MCF 10A (cell line): ENCODE measurements around the gene LGI4. TPM values are rescaled to one million over a fixed set of nuclear protein-coding genes. Genes with fewer than 3 reads are reported as not detected.

ENCODE experiments used
- BruUV-seq: library from RNA; stranded (reverse); fragments of 400-500 nt; replicated peaks from 2 replicates; lab custom pipeline; 2021; lab: Mats Ljungman, UMichigan
- CTCF ChIA-PET: fragments of 300-600 bp; sonication (Branson Sonifier 250); formaldehyde crosslinking; extraction: SDS; loops from one replicate; lab custom pipeline; 2021; ENCODE audit warnings: antibody characterized with exemption, inconsistent platforms; lab: Yijun Ruan, JAX
- POLR2A ChIA-PET: fragments of 300-600, 350-650 bp; sonication (Branson Sonifier 250); formaldehyde crosslinking; extraction: SDS; loops from one replicate; lab custom pipeline; 2020; ENCODE audit warnings: antibody characterized with exemption, inconsistent platforms; lab: Yijun Ruan, JAX
- DNase-seq: peaks from one replicate; pipeline ENCODE4 v3.0.0-alpha.2; 2018; ENCODE audit not compliant: unreplicated experiment
- H3K27ac Mint-ChIP-seq: one replicate; pipeline ENCODE4 v1.8.0; 2022; ENCODE audit warnings: mild to moderate bottlenecking, low read depth, mixed read lengths; ENCODE audit not compliant: unreplicated experiment
- H3K27me3 Mint-ChIP-seq: one replicate; pipeline ENCODE4 v1.8.0; 2022; ENCODE audit warnings: mixed read lengths; ENCODE audit not compliant: insufficient read depth, unreplicated experiment
- H3K36me3 Mint-ChIP-seq: one replicate; pipeline ENCODE4 v1.8.0; 2022; ENCODE audit warnings: mild to moderate bottlenecking, moderate library complexity, mixed read lengths; ENCODE audit not compliant: insufficient read depth, unreplicated experiment
- H3K4me1 Mint-ChIP-seq: one replicate; pipeline ENCODE4 v1.8.0; 2022; ENCODE audit warnings: mixed read lengths; ENCODE audit not compliant: insufficient read depth, unreplicated experiment
- H3K4me3 Mint-ChIP-seq: one replicate; pipeline ENCODE4 v1.8.0; 2022; ENCODE audit warnings: mild to moderate bottlenecking, moderate library complexity, mixed read lengths; ENCODE audit not compliant: unreplicated experiment
- H3K9me3 Mint-ChIP-seq: one replicate; pipeline ENCODE4 v1.8.0; 2022; ENCODE audit warnings: mixed read lengths; ENCODE audit not compliant: unreplicated experiment
- intact Hi-C: fragments of 100-400 bp; cut with micrococcal nuclease; formaldehyde crosslinking; loops from 2 replicates; pipeline ENCODE4 v1.14.1; 2022
- total RNA-seq: library from RNA; stranded (reverse); gene quantifications from 2 replicates; pipeline ENCODE4 v1.2.3, GENCODE V29; 2022
- TF ChIP-seq, protein P1 (sequence below): fragments of 200-600 bp; IDR thresholded peaks from one replicate; pipeline ENCODE4 v1.8.0; 2022; ENCODE audit warnings: antibody characterized with exemption, mild to moderate bottlenecking; ENCODE audit not compliant: unreplicated experiment

LGI4 gene
- total RNA-seq, 1 experiment from 2014 or later = not detected

DNA sequence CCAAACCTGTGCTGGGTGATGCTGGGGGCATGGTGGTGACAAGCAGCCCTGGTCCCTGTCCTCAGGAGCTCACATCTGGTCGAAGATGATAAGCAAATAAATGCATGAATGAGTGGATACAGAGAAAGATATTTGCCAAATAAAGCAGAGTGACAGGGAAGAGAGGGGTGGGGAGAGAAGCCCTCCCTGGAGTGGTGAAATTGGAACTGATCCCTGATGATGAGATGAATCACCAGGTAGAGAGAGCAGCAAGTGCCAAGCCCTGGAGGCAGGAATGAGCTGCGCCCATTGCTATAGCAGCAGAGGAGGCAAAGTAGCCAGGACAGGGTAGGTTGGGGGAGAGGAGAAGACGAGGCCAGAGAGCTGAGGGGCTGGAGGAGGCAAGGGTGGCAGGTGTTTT lies 33.3 kb upstream of the LGI4 start:
- H3K27ac Mint-ChIP-seq = peak overlapping the region; percentile 40
- H3K36me3 Mint-ChIP-seq = peaks cover 23% of the 10 kb centered on the region
- BruUV-seq = no TSS peak
- no peak overlapping the region for H3K4me3 Mint-ChIP-seq
- POLR2A ChIA-PET = interaction anchor here (0.7 to 1.1 kb wide), 5 partner anchors 10 to 946 kb away, joined by 3 to 5 read pairs (median 3); no protein-coding TSS in a partner anchor
- peaks cover 14% of the 10 kb centered on the region for H3K9me3 Mint-ChIP-seq
- DNase-seq = peak; percentile 93
- intact Hi-C loops = no loop called here
- H3K27me3 Mint-ChIP-seq = no peaks in the 10 kb centered on the region
- peaks cover 24% of the 10 kb centered on the region for H3K4me1 Mint-ChIP-seq
- TF ChIP-seq, protein P1, sequence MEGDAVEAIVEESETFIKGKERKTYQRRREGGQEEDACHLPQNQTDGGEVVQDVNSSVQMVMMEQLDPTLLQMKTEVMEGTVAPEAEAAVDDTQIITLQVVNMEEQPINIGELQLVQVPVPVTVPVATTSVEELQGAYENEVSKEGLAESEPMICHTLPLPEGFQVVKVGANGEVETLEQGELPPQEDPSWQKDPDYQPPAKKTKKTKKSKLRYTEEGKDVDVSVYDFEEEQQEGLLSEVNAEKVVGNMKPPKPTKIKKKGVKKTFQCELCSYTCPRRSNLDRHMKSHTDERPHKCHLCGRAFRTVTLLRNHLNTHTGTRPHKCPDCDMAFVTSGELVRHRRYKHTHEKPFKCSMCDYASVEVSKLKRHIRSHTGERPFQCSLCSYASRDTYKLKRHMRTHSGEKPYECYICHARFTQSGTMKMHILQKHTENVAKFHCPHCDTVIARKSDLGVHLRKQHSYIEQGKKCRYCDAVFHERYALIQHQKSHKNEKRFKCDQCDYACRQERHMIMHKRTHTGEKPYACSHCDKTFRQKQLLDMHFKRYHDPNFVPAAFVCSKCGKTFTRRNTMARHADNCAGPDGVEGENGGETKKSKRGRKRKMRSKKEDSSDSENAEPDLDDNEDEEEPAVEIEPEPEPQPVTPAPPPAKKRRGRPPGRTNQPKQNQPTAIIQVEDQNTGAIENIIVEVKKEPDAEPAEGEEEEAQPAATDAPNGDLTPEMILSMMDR = no peak
- CTCF ChIA-PET = interaction anchor here (0.6 to 1.1 kb wide), 5 partner anchors 9 to 151 kb away, joined by 3 to 4 read pairs (median 3); partner anchors contain the start of gene FXYD3

DNA sequence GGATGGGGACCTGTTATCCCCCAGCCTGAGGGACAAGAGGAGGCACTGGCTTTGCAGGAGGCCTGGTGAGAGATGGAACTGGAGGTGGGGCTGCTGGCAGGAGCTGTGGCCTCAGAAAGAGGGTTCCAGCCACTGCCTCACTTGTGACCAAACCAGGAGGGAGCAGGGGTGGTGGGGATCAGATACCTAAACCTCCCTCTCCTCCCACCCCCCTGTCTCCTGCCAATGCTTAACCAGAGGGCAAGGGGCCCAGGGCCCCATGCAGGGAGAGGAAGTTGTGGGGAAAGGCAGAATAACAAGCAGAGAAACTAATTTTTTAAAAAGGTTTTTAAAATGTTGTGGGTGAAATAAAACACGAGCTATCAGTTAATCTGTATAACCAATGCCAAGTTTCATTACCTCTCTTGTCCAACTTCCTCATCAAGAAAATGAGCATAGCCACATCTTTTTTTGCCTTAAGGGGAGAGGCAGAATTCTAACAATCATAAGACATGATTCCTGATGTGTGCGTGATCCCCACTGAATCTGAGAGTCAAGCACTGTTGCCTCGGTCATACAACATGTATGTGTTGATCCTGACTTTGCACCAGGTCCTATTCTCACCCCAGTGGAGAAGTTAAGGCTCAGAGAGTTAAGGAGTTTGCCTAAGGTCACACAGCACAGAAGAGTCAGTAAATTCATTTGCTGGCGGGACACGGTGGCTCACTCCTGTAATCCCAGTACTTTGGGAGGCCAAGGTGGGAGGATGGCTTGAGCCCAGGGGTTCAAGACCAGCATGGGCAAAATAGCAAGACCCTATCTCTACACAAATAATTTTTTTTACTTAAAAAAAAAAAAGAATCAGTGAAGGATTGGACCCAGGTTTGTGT lies 32.6 kb upstream of the LGI4 start:
- H3K27me3 Mint-ChIP-seq = no peaks in the 10 kb centered on the region
- TF ChIP-seq, protein P1 = no peak
- CTCF ChIA-PET = interaction anchor here (0.6 to 1.1 kb wide), 7 partner anchors 10 to 1983 kb away, joined by 3 to 4 read pairs (median 3); partner anchors contain the start of gene FXYD3
- H3K27ac Mint-ChIP-seq = no peak overlapping the region
- peaks cover 27% of the 10 kb centered on the region for H3K36me3 Mint-ChIP-seq
- POLR2A ChIA-PET = interaction anchor here (0.6 to 1.1 kb wide), 6 partner anchors 9 to 1959 kb away, joined by 3 to 5 read pairs (median 3); no protein-coding TSS in a partner anchor
- BruUV-seq = no TSS peak
- H3K9me3 Mint-ChIP-seq = peaks cover 14% of the 10 kb centered on the region
- DNase-seq = no peak
- H3K4me1 Mint-ChIP-seq = peaks cover 24% of the 10 kb centered on the region
- no peak overlapping the region for H3K4me3 Mint-ChIP-seq
- intact Hi-C loops = no loop called here

DNA sequence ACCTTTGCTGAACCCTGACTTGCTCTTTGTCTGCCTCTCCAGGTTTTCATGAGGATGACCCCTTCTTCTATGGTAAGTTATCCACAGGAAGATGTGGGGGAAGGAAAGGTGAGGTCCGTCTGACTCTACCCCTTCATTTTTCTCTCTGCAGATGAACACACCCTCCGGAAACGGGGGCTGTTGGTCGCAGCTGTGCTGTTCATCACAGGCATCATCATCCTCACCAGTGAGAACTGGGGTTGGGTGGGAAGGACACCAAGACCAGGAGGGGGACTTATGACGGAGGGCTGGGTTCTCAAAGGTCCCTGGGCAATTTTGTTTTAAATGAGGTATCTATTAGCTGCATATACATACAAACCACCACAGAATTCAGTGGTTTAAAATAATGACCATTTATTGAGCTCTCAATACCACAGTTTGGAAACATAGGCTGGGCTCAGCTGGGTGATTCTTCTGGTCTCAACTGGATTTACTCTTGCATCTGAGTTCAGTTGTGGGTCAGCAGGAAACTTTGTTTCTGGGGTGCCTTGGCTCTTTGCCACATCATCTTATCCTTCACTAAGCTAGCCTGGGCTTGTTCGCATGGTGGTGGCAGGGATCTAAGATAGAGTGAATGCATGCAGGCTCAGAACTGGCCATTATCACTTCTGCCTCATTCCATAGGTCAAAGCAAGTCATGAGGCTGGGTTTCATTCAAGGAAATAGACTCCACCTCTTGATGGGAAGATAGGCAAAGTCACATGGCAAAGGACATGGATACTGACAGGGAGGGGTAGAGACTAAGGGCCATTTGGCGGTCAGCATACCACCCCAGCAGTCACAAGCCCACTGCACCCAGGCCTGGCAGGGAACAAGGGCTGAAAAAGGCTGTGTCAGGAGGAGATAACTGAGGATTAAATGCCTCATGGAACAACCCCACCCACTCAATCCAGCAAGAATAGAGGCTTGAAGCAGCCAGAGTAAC lies 31.5 kb upstream of the LGI4 start:
- TF ChIP-seq, protein P1 = no peak
- DNase-seq = peak; percentile 74
- peaks cover 37% of the 10 kb centered on the region for H3K36me3 Mint-ChIP-seq
- ChIA-PET CTCF (no interaction called here), POLR2A (no interaction called here)
- H3K27ac Mint-ChIP-seq = no peak overlapping the region
- H3K27me3 Mint-ChIP-seq = no peaks in the 10 kb centered on the region
- intact Hi-C loops = no loop called here
- no peak overlapping the region for H3K4me3 Mint-ChIP-seq
- peaks cover 14% of the 10 kb centered on the region for H3K9me3 Mint-ChIP-seq
- H3K4me1 Mint-ChIP-seq = peaks cover 24% of the 10 kb centered on the region
- no TSS peak for BruUV-seq
